Rectal smooth muscle tissue (tissue), 1 donor: Measurements from ENCODE around the gene CRACR2B.
A peak's percentile ranks its signal among the peaks of the same experiment; 100 is the strongest.

ENCODE experiments used
- H3K27ac ChIP-seq: one replicate; pipeline ENCODE4 v1.7.0; 2013; ENCODE audit warnings: low read depth, low read length, inconsistent platforms
- H3K27me3 ChIP-seq: one replicate; pipeline ENCODE4 v1.7.0; 2013; ENCODE audit warnings: low read length; ENCODE audit not compliant: control insufficient read depth, insufficient read depth
- H3K36me3 ChIP-seq: one replicate; pipeline ENCODE4 v1.7.0; 2013; ENCODE audit warnings: low read length; ENCODE audit not compliant: control insufficient read depth, insufficient read depth
- H3K4me1 ChIP-seq: one replicate; pipeline ENCODE4 v1.7.0; 2013; ENCODE audit warnings: low read length; ENCODE audit not compliant: control insufficient read depth, insufficient read depth
- H3K4me3 ChIP-seq: one replicate; pipeline ENCODE4 v1.7.0; 2013; ENCODE audit warnings: low read length
- H3K9ac ChIP-seq: one replicate; pipeline ENCODE4 v1.7.0; 2013; ENCODE audit warnings: low read length

Gene CRACR2B

GRCh38 chr11:828506-829175 lies 922 bp downstream of the CRACR2B start:
- Histone ChIP-seq H3K4me1 (peaks cover 9% of the 10 kb centered on the region), H3K4me3 (peak overlapping the region; percentile 40), H3K36me3 (peaks cover 10% of the 10 kb centered on the region), H3K9ac (no peak overlapping the region), H3K27me3 (peaks cover 34% of the 10 kb centered on the region), H3K27ac (no peak overlapping the region)

DNA sequence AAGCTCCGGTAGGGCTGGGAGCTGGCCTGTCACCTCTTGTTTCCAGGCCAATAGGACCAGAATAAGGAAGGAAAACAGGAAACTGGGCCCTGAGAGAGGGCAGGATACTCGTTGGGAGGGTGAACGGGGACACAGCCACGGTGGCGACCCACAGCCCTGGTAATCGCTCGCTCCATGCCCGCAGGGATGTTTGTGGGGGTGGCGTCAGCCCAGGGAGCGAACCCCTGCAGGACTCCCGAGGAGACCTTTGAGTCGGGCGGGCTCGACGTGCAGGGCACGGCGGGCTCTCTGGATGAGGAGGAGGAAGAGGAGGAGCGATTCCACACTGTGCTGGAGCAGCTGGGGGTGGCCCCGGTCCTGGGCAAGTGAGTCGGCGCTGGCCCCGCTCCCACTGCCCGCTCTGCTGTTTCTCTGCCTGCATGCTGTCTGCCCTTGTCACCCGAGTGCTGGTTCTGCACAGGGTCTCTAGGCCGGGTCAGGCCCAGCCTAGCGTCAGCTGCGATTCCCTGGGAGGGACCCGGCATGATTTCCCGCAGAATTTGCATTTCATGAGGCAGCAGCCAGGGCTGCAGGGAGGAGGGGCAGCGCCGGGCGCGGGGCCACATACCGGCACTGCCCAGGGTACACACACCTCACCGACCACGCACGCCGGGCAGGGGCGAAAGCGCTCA lies 1.6 kb downstream of the CRACR2B start:
- peaks cover 34% of the 10 kb centered on the region for H3K27me3 ChIP-seq
- peaks cover 15% of the 10 kb centered on the region for H3K4me1 ChIP-seq
- peak overlapping the region; percentile 40 for H3K4me3 ChIP-seq
- peaks cover 7% of the 10 kb centered on the region for H3K36me3 ChIP-seq
- H3K9ac ChIP-seq = no peak overlapping the region
- no peak overlapping the region for H3K27ac ChIP-seq

DNA sequence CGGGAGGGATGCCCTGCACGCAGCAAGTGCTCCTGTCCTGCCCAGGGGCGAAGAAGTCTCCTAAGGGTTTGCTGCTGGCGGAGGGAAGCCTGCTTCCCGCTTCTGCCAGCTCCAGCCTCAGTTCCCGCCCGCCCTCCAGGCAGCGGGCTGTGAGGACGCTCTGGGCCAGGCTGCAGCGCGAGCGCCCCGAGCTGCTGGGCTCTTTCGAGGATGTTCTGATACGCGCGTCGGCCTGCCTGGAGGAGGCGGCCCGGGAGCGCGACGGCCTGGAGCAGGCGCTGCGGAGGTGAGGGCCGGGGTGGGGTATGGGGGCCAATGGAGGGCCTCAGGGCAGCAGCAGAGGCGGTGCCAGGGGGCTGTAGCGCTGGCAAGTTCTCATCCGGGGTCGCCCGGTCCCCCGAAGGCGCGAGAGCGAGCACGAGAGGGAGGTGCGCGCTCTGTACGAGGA lies 2.2 kb downstream of the CRACR2B start:
- Histone ChIP-seq H3K4me1 (peaks cover 20% of the 10 kb centered on the region), H3K27me3 (peaks cover 34% of the 10 kb centered on the region), H3K9ac (no peak overlapping the region), H3K36me3 (peaks cover 4% of the 10 kb centered on the region), H3K4me3 (peak overlapping the region; percentile 40), H3K27ac (no peak overlapping the region)

DNA sequence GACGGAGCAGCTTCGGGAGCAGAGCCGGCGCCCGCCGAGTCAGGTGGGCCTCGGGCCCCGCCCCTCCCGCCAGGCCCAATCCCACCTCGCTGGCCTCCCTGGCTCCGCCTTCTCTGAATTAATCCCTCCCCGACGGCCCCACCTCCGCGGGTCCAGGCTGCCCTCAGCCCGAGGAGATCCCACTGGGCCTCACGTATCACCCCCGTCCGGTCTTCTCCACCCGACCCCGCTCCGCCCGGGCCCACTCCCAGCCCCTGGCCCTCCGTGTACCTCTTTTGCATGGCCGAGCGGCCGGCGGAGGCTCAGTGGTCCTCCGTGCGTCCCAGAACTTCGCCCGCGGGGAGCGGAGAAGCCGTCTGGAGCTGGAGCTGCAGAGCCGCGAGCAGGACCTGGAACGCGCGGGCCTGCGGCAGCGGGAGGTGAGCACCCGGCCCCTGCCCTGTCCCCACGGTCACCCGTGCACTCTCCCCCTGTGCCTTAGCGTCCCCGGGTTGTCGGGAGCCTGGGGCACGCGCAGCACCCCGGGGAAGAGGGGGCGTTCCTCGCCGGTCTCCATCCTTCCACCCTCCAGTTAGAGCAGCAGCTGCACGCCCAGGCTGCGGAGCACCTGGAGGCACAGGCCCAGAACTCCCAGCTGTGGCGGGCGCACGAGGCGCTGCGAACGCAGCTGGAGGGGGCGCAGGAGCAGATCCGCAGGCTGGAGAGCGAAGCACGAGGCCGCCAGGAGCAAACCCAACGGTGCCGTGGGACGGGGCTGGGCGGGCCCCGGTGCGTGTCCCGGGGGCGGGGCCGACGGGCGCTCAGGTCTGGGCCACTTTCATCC lies 2.8 kb downstream of the CRACR2B start:
- H3K36me3 ChIP-seq = no peaks in the 10 kb centered on the region
- no peak overlapping the region for H3K9ac ChIP-seq
- H3K4me1 ChIP-seq = peaks cover 23% of the 10 kb centered on the region
- peaks cover 34% of the 10 kb centered on the region for H3K27me3 ChIP-seq
- H3K27ac ChIP-seq = no peak overlapping the region
- H3K4me3 ChIP-seq = peak overlapping the region; percentile 40

GRCh38 chr11:831118-831864 lies 3.6 kb downstream of the CRACR2B start:
- Histone ChIP-seq H3K36me3 (peaks cover 3% of the 10 kb centered on the region), H3K9ac (no peak overlapping the region), H3K4me1 (peaks cover 23% of the 10 kb centered on the region), H3K27me3 (peaks cover 34% of the 10 kb centered on the region), H3K4me3 (no peak overlapping the region), H3K27ac (no peak overlapping the region)

DNA sequence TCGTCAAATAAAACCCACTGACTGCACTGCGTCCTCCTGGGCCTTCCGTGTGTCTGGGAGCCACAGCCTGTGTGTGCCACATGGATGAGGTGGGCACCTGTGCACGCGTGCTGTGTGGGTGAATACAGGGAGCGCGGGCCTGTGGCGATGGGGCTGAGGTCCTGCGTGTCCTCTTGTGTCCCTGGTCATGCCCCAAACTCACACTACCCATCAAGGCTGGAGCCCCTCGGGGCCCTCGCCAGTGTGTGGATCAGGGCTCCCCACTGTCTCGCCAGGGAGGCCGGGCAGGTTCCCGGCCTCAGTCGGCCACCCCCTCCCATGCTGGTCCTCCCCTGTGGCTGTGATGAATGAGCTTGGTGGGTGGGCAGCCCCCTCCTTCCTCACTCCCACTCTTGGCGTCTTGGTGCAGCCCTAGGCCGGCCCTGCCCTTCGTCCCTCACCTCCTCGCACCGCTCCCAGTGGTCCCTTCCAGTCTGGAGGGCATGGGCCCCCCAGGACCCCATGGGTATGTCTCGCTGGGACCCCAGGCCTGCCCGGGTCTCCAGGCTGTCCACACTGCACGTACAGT lies 4.3 kb downstream of the CRACR2B start:
- no peak overlapping the region for H3K27ac ChIP-seq

DNA sequence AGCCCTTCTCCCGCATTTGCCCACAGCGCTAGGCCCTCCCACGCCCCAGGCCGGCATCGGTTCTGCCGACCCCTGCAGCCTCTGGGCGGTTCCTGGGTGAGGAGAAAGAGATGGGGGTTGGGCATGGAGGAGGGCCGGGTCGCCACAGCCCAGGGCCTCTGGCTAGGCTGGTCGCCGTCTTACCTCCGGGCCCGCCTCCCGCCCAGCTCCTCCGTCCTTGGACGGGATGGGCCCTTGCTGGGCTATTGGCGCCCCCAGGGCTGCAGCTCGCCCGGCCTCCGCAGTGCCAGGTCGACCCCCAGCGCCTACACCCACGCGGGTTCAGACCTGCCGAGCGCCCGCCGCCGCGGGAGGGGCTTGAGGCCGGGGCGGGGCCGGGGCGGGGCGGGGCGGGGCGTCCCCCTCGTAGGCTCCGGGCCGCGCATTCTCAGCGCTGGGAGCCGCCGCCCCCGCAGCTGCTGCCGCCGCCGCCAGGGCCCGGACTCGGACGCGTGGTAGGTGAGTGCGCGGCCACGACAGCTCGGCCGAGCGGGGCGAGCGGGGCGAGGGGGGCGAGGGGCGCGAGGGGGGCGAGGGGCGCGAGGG lies 4.9 kb downstream of the CRACR2B start, which contains the start of gene CD151:
TSS of gene CD151 (plus strand) at position 424 of the 585 bp plus-strand sequence. CDS start 3,118 bp downstream, outside the sequence.
- H3K27ac ChIP-seq = peak within 1 kb of the TSS; percentile 83
- peaks cover 15% of the 10 kb centered on the region for H3K36me3 ChIP-seq
- peaks cover 23% of the 10 kb centered on the region for H3K4me1 ChIP-seq
- H3K9ac ChIP-seq = peak within 1 kb of the TSS; percentile 86
- H3K27me3 ChIP-seq = peaks cover 31% of the 10 kb centered on the region
- peak within 1 kb of the TSS; percentile 79 for H3K4me3 ChIP-seq

More for the DNA sequence above, 4.3 kb downstream of the CRACR2B start:
- H3K36me3 ChIP-seq = peaks cover 11% of the 10 kb centered on the region
- H3K9ac ChIP-seq = peak overlapping the region; percentile 10
- peak overlapping the region; percentile 61 for H3K4me3 ChIP-seq
- peaks cover 34% of the 10 kb centered on the region for H3K27me3 ChIP-seq
- H3K4me1 ChIP-seq = peaks cover 23% of the 10 kb centered on the region

DNA sequence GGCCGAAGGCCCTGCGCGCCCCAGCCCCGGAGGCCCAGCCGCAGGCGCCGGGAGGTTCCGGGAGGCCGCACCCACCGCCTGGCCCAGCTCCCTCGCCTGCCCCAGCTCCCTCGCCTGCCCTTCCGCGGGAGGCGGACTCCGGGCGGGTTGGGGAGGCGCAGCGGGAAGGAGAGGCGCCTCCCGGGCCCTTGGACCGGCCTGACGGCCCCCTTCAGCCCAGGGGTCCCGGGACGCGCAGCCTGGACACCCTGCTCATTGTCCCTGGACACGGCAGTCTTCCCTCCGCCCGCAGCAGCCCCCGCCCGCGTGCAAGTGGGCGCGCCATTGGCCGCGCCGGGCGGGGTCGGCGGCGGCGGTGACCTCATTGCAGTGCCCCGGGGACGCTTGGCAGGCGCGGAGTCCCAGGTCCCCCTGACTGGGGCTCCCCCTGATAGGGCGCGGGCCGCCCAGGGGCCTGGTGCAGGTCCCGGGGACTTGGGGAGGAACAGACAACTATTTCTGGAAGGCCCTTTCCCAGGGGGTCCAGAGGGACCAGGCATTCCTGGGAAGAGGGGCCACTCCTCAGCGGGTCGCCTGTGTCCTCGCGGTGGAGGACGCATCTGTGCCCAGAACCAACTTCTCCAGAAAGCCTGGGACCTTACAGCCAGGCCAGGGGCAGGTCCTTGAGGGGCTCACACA lies 5.5 kb downstream of the CRACR2B start:
- peaks cover 23% of the 10 kb centered on the region for H3K4me1 ChIP-seq
- H3K4me3 ChIP-seq = peak overlapping the region; percentile 79
- peak overlapping the region; percentile 83 for H3K27ac ChIP-seq
- peak overlapping the region; percentile 86 for H3K9ac ChIP-seq
- H3K27me3 ChIP-seq = peaks cover 25% of the 10 kb centered on the region
- peaks cover 19% of the 10 kb centered on the region for H3K36me3 ChIP-seq

GRCh38 chr11:833849-834311 lies 6.2 kb downstream of the CRACR2B start:
- Histone ChIP-seq H3K4me1 (peaks cover 23% of the 10 kb centered on the region), H3K4me3 (peak overlapping the region; percentile 79), H3K9ac (peak overlapping the region; percentile 86), H3K27me3 (peaks cover 19% of the 10 kb centered on the region), H3K36me3 (peaks cover 20% of the 10 kb centered on the region), H3K27ac (peak overlapping the region; percentile 83)

- peaks cover 21% of the 10 kb centered on the region for H3K4me1 ChIP-seq
- peaks cover 28% of the 10 kb centered on the region for H3K36me3 ChIP-seq
- no peak overlapping the region for H3K9ac ChIP-seq
- H3K27ac ChIP-seq = peak overlapping the region; percentile 83
- H3K4me3 ChIP-seq = peak overlapping the region; percentile 50
- peaks cover 11% of the 10 kb centered on the region for H3K27me3 ChIP-seq
Measured at GRCh38 chr11:834371-835316, 6.9 kb downstream of the CRACR2B start.
